Stimulated activated CD4-positive, alpha-beta T cell treated with anti-CD3 and anti-CD28 coated beads, Interleukin-2, amount 100 ng/mL, for 48 hours (primary cell): ENCODE data around the gene PRMT6.
"Not testable (repeated sequence)": the region's sequence is repeated elsewhere in the genome, so short reads cannot be mapped to it uniquely, and the experiment has no call there.

Source experiments
- DNase-seq, 2 donors: peaks; one replicate each; pipeline ENCODE4 v3.0.0-alpha.2; 2020

The PRMT6 gene

GRCh38 chr1:107056426-107057196 is at the start of gene PRMT6:
PRMT6 (plus strand) TSS chr1:107056674; CDS start chr1:107056716, 42 bp downstream.
- DNase-seq = peak; percentile 67 to 76

GRCh38 chr1:107009281-107009680 is 47.2 kb upstream of the PRMT6 start:
- DNase-seq = no peak

- no peak for DNase-seq
Measured at GRCh38 chr1:107010582-107010981, 45.9 kb upstream of the PRMT6 start.

- DNase-seq = no peak
Measured at GRCh38 chr1:107016376-107016978, 40.0 kb upstream of the PRMT6 start.

- no peak for DNase-seq
Measured at GRCh38 chr1:107018445-107018844, 38.0 kb upstream of the PRMT6 start.

GRCh38 chr1:107019166-107019565 is 37.3 kb upstream of the PRMT6 start:
- no peak for DNase-seq

GRCh38 chr1:107038874-107039273 is 17.6 kb upstream of the PRMT6 start:
- not testable (repeated sequence) for DNase-seq

GRCh38 chr1:107044310-107045220 is 11.9 kb upstream of the PRMT6 start:
- not testable (repeated sequence) for DNase-seq

- DNase-seq = no peak
Measured at GRCh38 chr1:107047602-107048001, 8.9 kb upstream of the PRMT6 start.

GRCh38 chr1:107048241-107048640 is 8.2 kb upstream of the PRMT6 start:
- DNase-seq = no peak

- DNase-seq = no peak
Measured at GRCh38 chr1:107051266-107051665, 5.2 kb upstream of the PRMT6 start.

GRCh38 chr1:107055919-107056425 is 502 bp upstream of the PRMT6 start:
- not testable (repeated sequence) for DNase-seq

GRCh38 chr1:107057197-107058133 is 991 bp downstream of the PRMT6 start:
- peak; percentile 37 to 41 for DNase-seq

GRCh38 chr1:107058245-107059032 is 2.0 kb downstream of the PRMT6 start:
- DNase-seq = no peak

- no peak for DNase-seq
Measured at GRCh38 chr1:107061886-107062285, 5.4 kb downstream of the PRMT6 start.

GRCh38 chr1:107073493-107073892 is 17.0 kb downstream of the PRMT6 start:
- DNase-seq = no peak

- no peak for DNase-seq
Measured at GRCh38 chr1:107076841-107077240, 20.4 kb downstream of the PRMT6 start.

- no peak for DNase-seq
Measured at GRCh38 chr1:107079249-107079648, 22.8 kb downstream of the PRMT6 start.

- no peak for DNase-seq
Measured at GRCh38 chr1:107081102-107081501, 24.6 kb downstream of the PRMT6 start.

GRCh38 chr1:107091418-107091817 is 34.9 kb downstream of the PRMT6 start:
- DNase-seq = no peak

- DNase-seq = not testable (repeated sequence)
Measured at GRCh38 chr1:107093395-107093794, 36.9 kb downstream of the PRMT6 start.
